ENCODE measurements around the gene OR56A1. TPM values are rescaled to one million over a fixed set of nuclear protein-coding genes. Genes with fewer than 3 reads are reported as not detected.
"Not testable (repeated sequence)": the region's sequence is repeated elsewhere in the genome, so short reads cannot be mapped to it uniquely, and the experiment has no call there.

Gene OR56A1
- not detected for total RNA-seq

GRCh38 chr11:6030708-6031405 is at the start of gene OR56A1:
Gene OR56A1 (minus strand): TSS chr11:6030758. CDS start chr11:6027692, 3,066 bp downstream.
- no peak for DNase-seq (ENCODE audit: low spot score)
- ATAC-seq, result no peak

GRCh38 chr11:6079463-6079862 is 48.9 kb upstream of the OR56A1 start:
- DNase-seq (ENCODE audit: low spot score) (no peak), ATAC-seq (no peak)

GRCh38 chr11:6077723-6078122 is 47.2 kb upstream of the OR56A1 start:
- no peak for ATAC-seq
- DNase-seq (ENCODE audit: low spot score), result no peak

- not testable (repeated sequence) for ATAC-seq; DNase-seq (ENCODE audit: low spot score)
Observed at GRCh38 chr11:6076443-6076842, 45.9 kb upstream of the OR56A1 start.

GRCh38 chr11:6067502-6067901 is 36.9 kb upstream of the OR56A1 start:
- DNase-seq (ENCODE audit: low spot score) (no peak), ATAC-seq (no peak)

GRCh38 chr11:6062691-6063358 is 32.3 kb upstream of the OR56A1 start:
- DNase-seq (ENCODE audit: low spot score) (no peak), ATAC-seq (no peak)

- no peak for DNase-seq (ENCODE audit: low spot score)
- no peak for ATAC-seq
Observed at GRCh38 chr11:6061475-6061874, 30.9 kb upstream of the OR56A1 start.

GRCh38 chr11:6057452-6057851 is 26.9 kb upstream of the OR56A1 start:
- no peak for ATAC-seq
- no peak for DNase-seq (ENCODE audit: low spot score)

GRCh38 chr11:6055569-6055968 is 25.0 kb upstream of the OR56A1 start:
- no peak for ATAC-seq

GRCh38 chr11:6052374-6052773 is 21.8 kb upstream of the OR56A1 start:
- ATAC-seq, result no peak

More at GRCh38 chr11:6055569-6055968, 25.0 kb upstream of the OR56A1 start:
- DNase-seq (ENCODE audit: low spot score), result no peak

GRCh38 chr11:6040874-6041273 is 10.3 kb upstream of the OR56A1 start:
- no peak for DNase-seq (ENCODE audit: low spot score)

More at GRCh38 chr11:6052374-6052773, 21.8 kb upstream of the OR56A1 start:
- no peak for DNase-seq (ENCODE audit: low spot score)

GRCh38 chr11:6027501-6027900 is 3.1 kb downstream of the OR56A1 start:
- DNase-seq (ENCODE audit: low spot score) (no peak), ATAC-seq (no peak)

More at GRCh38 chr11:6040874-6041273, 10.3 kb upstream of the OR56A1 start:
- ATAC-seq, result no peak

GRCh38 chr11:6025056-6025455 is 5.5 kb downstream of the OR56A1 start:
- DNase-seq (ENCODE audit: low spot score), result no peak
- ATAC-seq, result no peak

- no peak for DNase-seq (ENCODE audit: low spot score)
Observed at GRCh38 chr11:6022956-6023355, 7.6 kb downstream of the OR56A1 start.

GRCh38 chr11:6013042-6013441 is 17.5 kb downstream of the OR56A1 start:
- DNase-seq (ENCODE audit: low spot score) (no peak), ATAC-seq (no peak)

More at GRCh38 chr11:6022956-6023355, 7.6 kb downstream of the OR56A1 start:
- peak; percentile 90 for ATAC-seq

GRCh38 chr11:6012035-6012668 is 18.4 kb downstream of the OR56A1 start:
- no peak for DNase-seq (ENCODE audit: low spot score)
- ATAC-seq, result no peak

GRCh38 chr11:6006846-6007245 is 23.7 kb downstream of the OR56A1 start, which contains the start of gene OR56A4:
Gene OR56A4 (minus strand): TSS chr11:6006946. CDS start chr11:6002992, 3,954 bp downstream.
- ATAC-seq, result no peak
- DNase-seq (ENCODE audit: low spot score), result no peak

- no peak for DNase-seq (ENCODE audit: low spot score)
- no peak for ATAC-seq
Observed at GRCh38 chr11:6006395-6006794, 24.2 kb downstream of the OR56A1 start.

- ATAC-seq, result no peak
Observed at GRCh38 chr11:6002202-6002699, 28.3 kb downstream of the OR56A1 start.

GRCh38 chr11:5994791-5995190 is 35.8 kb downstream of the OR56A1 start:
- DNase-seq (ENCODE audit: low spot score), result no peak
- no peak for ATAC-seq

More at GRCh38 chr11:6002202-6002699, 28.3 kb downstream of the OR56A1 start:
- DNase-seq (ENCODE audit: low spot score), result no peak

- ATAC-seq (peak; percentile 83), DNase-seq (ENCODE audit: low spot score) (no peak)
Observed at GRCh38 chr11:5992604-5993251, 37.8 kb downstream of the OR56A1 start.

Measured in left lobe of liver (tissue), 2 donors.